PFSK-1 (cell line): ENCODE results near the gene KDM7A.

Experiments
- FOXP2 ChIP-seq: optimal IDR thresholded peaks from 2 replicates; pipeline ENCODE3; 2011; ENCODE audit warnings: borderline replicate concordance, control low read depth, inconsistent platforms; ENCODE audit not compliant: insufficient read depth; ENCODE audit errors: extremely low read length, extremely low read depth
- POLR2AphosphoS5 ChIP-seq: IDR thresholded peaks from 2 replicates; pipeline ENCODE4 v1.6.1; 2012; ENCODE audit warnings: low read depth, mild to moderate bottlenecking, control low read depth, low read length, moderate library complexity
- REST ChIP-seq, 2 experiments: IDR thresholded peaks; 2 replicates each; pipeline versions ENCODE4 v1.6.1 to v1.8.0; 2011 to 2012; ENCODE audit warnings: low read depth in 2 of 2, low read length in 2 of 2, control low read depth in 1 of 2, inconsistent platforms in 1 of 2, mild to moderate bottlenecking in 1 of 2, moderate library complexity in 1 of 2; ENCODE audit not compliant: insufficient read depth in 1 of 2
- SIN3A ChIP-seq: IDR thresholded peaks from 2 replicates; pipeline ENCODE4 v1.6.1; 2012; ENCODE audit warnings: mild to moderate bottlenecking, low read length, moderate library complexity, borderline replicate concordance; ENCODE audit not compliant: insufficient read depth
- TAF1 ChIP-seq: IDR thresholded peaks from 2 replicates; pipeline ENCODE4 v1.6.1; 2012; ENCODE audit warnings: low read length, control low read depth, borderline replicate concordance; ENCODE audit not compliant: insufficient read depth

KDM7A gene

GRCh38 chr7:140122965-140123364, 53.8 kb downstream of the KDM7A start:
- no peak for TF ChIP-seq SIN3A
- TF ChIP-seq FOXP2: no peak
- no peak for TF ChIP-seq TAF1
- no peak for TF ChIP-seq POLR2AphosphoS5
- no peak for TF ChIP-seq REST (IDR thresholded peaks at IDR 0.05; ENCODE audit: insufficient read depth in 1 of 2, low read depth in 2 of 2, low read length in 2 of 2)

GRCh38 chr7:140121326-140121725, 55.5 kb downstream of the KDM7A start:
- TF ChIP-seq SIN3A (no peak), FOXP2 (no peak), POLR2AphosphoS5 (no peak), REST (IDR thresholded peaks at IDR 0.05; ENCODE audit: insufficient read depth in 1 of 2, low read depth in 2 of 2, low read length in 2 of 2) (no peak), TAF1 (no peak)

GRCh38 chr7:140096459-140096858, 80.3 kb downstream of the KDM7A start:
- TF ChIP-seq REST (IDR thresholded peaks at IDR 0.05; ENCODE audit: insufficient read depth in 1 of 2, low read depth in 2 of 2, low read length in 2 of 2) (no peak), FOXP2 (no peak), POLR2AphosphoS5 (no peak), TAF1 (no peak), SIN3A (no peak)

GRCh38 chr7:140093375-140093774, 83.4 kb downstream of the KDM7A start:
- TF ChIP-seq TAF1: no peak
- no peak for TF ChIP-seq REST (IDR thresholded peaks at IDR 0.05; ENCODE audit: insufficient read depth in 1 of 2, low read depth in 2 of 2, low read length in 2 of 2)
- TF ChIP-seq FOXP2: no peak
- TF ChIP-seq SIN3A: no peak
- TF ChIP-seq POLR2AphosphoS5: no peak

- TF ChIP-seq TAF1: no peak
- TF ChIP-seq REST (IDR thresholded peaks at IDR 0.05; ENCODE audit: insufficient read depth in 1 of 2, low read depth in 2 of 2, low read length in 2 of 2): no peak
- TF ChIP-seq FOXP2: no peak
- TF ChIP-seq SIN3A: no peak
- TF ChIP-seq POLR2AphosphoS5: no peak
Measured at GRCh38 chr7:140085447-140085846, 91.3 kb downstream of the KDM7A start.
